HG03060 (cell line): ENCODE results near the gene P2RY6.

Experiments
- ATAC-seq: cut with Tn5 transposase; IDR thresholded peaks from one replicate; pipeline ENCODE4 v1.9.1; 2021; ENCODE audit warnings: low read depth, moderate number of reproducible peaks; ENCODE audit not compliant: unreplicated experiment

The P2RY6 gene

DNA sequence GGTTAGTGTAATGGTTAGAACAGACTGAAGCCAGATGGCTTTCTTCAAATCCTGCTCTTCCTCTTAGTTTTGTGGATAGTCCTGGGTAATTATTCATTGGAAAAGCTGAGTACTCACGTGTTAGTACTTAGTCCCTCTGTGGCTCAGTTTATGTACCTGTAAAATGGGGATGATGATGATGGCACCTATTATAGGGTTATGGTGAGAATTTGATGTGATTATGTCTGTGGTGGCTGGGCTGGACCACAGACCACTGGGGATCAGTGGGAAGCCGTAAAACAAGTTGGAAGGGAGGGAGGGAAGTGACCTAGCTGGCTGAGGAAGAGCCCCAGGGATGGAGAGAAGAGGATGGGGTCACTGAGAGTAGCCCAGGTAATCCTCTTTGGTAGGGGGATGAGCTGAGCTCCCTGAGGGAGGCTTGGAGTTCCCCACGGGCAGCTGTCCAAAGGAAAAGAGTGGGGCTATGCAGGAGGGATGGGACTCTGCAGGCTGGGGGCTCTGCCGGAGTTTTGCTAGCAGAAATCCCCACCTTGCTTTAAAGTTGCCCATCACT, 55.8 kb downstream of the P2RY6 start:
- no peak for ATAC-seq

DNA sequence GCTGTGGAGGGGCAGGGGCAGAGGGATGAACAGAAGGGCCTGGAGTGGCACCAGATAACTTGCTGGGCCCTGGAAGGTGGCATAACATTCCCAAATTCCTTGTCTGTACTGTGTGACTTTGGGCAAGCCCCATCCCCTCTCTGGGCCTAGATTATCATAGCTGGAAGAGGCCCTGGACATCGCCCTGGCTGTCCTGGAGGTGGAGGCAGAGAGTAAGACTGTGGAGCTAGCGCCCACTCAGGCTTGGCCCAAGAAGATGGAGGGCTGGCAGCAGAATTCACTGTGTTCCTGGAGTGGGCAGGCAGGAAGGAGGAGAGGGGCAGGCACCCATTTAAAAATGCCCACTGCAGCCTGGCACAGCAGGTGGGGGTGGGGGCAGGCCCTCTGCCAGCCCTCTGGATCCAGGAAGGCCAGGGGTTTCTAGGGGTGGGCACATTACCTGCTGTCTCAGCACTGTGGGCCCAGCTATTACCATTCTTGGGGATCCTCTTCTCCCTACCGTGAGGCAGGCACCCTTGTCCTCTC, 58.5 kb downstream of the P2RY6 start:
- ATAC-seq: no peak

DNA sequence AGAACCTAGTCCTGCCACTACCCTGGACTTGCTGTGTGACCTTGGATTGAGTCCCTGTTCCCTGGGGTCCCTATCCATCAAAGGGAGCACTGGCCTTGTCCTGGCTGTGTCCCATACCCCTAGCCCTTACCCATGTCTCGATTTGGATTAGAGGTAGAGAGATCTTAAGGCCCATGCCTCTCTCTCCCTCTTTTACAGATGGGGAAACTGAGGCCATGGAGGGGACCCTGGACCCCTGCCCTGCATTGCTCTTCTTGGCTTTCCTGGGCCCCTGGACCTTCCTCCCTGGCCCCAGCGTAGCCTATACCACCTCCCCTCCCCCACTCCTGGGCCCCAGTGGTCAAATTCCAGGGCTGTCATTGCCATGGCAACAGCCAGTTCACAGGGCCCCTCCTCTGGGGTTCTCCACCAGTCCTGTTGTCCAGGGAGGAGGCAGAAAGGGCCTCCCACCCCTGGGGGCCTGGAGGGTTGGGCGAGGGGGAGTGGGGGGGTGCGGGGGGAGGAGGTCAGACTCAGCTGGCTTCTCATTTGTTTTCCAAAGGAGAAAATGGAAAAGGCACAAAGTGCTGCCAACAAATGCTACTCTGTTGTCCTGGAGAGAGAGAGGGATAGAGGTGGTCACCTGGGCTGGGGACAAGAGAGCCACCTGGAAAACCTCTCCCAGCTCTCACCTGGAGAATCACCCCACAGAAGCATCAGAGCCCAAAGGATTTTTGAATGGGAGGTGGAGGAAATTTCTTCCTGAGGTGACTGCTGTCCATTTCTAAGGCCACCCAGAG, 59.2 kb downstream of the P2RY6 start:
- no peak for ATAC-seq

DNA sequence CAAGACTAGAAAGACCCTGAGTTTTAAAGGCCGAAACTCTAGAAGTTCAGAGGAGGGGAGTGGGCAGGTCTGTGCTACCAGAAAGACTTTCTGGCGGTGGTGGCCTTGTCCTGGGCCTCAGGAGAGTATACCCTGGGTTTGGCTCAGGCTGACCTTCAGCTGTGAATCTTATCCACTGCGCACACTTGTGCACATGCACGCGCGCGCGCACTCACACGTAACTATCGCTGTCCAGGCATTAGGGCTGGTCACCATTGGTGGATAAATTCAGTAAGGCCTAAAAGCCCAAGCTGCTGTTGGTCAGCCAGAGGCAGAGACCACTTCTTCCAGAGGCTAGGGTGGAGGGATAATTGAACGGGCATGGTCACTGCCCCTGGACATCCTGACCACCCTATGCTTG, 61.0 kb downstream of the P2RY6 start:
- ATAC-seq: no peak

DNA sequence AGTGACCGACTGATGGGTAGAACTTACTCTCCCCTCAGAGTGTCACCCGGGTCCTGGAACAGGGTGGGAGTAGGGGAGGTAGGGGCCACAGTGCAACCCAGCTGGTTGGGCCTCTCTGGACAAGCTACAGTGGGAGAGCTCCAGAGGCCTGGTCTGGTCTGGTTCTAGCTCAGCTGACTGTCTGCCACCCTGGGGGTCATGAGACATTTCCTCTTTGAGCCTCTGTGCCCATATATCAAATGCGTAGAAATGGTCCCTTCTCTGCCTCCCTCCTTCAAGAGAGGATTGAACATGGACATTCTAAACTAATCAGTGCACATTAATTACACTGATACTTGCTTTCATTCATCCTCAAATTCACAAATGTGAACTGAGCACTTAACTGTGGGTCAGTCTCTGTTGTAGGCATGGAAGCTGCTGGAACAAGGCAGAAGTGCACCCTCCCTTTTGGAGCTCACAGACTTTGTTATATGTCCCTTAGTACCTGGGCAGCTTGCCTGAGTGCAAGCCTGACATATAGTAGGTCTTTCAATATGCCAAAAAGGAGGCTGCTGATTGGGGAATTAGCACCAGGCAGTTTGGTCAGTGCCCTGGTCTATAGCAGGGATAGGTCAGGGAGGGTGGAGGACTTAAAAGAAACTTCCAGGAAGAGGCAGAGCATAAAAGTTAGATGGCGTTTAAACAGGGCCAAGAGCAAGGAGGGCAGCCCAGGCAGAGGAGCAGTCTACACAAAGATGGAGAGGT, 61.7 kb downstream of the P2RY6 start:
- no peak for ATAC-seq

DNA sequence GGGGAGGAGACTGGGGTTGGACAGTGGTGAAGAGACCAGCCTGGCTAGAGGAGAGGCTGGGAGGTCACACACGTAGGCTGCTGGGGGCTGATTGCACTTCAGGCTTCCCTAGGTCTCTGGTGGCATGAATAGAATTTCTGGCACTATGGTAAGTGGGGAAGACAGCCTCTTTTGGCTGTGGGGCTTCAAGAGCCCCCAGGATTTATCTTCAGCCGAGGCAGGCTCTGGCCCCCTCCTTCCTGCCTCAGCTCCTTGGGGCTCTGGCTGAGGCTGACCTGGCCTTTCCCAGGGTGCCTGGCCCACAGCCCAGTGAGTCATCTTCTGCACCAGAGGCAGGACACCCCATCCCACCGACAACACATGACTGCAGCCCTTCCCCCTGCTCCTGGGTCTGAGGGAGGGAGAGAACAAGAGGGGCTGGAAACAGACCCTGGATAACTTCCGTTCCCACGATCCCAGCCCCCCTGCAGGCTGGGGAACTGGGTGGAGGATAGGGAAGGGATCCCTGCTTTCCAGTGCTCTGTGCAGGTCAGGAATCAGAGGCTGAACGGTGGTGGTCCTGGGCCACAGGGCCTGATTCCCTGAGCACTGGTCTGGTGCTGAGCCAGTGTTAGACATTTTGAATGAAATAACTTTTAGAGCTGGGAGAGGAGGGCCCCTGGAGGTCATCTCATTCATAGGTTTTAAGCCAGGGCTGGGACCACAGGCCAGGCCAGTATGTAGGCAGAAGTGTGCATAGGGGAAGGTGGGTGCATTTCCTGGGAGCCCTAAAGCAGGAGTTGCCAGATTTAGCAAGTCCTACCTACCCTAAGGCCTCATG, 62.5 kb downstream of the P2RY6 start:
- no peak for ATAC-seq

DNA sequence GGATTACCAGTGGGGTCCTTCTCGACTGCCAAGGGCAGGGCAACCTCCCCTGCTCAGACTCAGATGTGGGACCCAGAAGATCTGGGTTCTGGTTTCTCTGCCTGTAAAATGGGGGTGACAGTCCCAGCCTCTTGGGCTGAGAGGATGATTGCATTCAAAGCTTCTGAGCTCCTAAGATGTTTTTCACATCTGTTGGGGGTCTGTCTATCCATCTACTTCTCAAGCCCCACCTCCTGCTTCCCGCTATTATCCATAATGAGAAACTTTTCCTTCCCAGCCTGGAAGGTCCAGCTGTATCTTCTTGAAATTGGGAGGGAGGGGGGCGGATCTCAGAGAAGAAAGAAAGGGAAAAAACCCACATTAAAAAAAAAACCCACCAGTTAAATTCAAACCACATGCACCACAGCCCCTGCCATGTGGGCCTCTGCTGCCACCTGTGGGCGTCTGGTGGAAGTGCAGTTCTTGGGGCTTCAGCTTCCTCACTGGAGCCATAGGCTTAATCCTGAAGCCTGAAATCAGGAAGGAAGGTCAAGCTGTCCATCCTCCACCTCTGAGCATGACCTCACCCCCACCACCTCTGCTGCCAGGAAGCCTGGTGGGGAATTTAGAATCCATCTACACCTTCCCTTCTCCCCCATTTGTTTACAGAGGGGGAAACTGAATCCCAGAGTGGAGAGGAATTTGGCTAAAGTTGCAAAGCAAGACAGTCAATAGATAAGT, 63.2 kb downstream of the P2RY6 start:
- no peak for ATAC-seq

DNA sequence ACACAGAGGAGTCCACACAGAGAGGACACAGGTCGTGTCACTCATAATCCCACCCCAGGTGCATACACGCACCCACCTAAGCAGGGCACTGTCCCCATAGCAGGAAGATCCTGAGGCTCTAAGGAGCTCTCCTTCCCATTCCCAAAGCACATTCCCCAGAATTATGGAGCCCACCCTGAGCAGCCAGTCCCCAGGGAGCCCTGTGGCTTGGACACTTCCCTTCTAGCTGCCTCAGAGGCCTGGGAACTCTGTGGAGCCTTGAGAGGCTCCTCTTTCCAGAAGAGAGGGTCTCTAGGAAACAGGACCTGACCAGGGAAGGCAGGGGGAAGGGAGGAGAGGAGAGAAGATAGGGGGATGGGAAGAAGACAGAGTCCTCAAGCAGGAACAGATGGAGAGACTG, 65.7 kb downstream of the P2RY6 start:
- no peak for ATAC-seq

DNA sequence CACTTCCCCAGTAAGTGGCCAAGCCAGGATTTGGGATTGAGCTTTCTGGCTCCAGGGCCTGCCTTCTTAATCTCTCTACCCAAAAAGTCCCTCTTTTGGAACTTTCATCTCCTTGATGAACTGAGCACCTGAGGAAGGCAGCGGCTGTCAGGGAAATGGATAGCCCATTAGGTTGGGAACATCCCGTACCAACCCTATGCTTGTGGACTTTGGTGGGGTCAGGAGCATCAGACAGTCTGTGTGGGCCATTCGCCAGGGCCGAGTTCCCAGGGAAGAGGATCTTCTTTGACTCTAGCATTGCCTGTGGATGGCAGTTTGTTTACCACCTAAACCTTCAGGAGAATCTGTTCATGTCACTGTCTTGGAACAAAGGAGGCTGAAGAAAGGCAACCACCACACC, 66.1 kb downstream of the P2RY6 start:
- ATAC-seq: no peak

DNA sequence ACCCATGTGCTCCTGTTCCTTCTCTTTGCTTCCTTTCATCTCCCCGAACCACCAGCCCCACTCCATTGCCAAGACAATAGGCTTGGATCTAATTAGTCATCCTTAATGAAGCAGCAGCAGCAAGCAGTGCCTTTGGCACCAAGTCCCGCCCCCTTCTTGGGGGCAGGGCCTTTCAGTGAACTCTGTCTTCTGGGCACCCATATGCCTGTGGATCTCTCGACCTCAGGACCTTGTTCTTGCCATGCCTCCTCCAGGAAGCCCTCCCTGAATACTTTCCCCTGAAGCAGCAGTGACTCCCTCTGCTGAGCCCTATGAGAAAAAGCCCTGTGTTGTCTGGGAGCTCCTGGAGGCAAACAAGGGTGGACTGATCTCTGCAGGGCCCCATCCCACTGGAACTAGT, 68.0 kb downstream of the P2RY6 start:
- ATAC-seq: no peak

DNA sequence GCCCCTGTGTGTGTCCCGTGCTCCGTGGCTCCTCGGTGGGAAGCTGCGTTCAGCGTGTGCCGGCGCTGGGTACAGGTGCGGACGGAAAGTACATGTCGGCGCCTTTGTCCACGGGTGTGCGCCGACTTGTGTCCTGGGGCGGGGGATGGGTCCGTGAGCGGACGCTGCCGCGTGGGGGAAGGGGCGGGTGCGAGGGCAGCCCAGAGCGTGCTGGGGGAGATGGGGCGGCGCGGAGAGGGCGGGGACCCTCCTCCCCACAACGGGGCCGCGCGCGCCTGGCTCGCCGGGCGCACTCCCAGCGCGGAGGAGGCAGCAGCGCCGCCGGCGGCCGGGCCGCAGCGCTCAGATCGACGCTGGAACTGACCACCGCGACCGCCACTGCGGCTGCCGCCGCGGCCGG, 70.5 kb downstream of the P2RY6 start:
- no peak for ATAC-seq

DNA sequence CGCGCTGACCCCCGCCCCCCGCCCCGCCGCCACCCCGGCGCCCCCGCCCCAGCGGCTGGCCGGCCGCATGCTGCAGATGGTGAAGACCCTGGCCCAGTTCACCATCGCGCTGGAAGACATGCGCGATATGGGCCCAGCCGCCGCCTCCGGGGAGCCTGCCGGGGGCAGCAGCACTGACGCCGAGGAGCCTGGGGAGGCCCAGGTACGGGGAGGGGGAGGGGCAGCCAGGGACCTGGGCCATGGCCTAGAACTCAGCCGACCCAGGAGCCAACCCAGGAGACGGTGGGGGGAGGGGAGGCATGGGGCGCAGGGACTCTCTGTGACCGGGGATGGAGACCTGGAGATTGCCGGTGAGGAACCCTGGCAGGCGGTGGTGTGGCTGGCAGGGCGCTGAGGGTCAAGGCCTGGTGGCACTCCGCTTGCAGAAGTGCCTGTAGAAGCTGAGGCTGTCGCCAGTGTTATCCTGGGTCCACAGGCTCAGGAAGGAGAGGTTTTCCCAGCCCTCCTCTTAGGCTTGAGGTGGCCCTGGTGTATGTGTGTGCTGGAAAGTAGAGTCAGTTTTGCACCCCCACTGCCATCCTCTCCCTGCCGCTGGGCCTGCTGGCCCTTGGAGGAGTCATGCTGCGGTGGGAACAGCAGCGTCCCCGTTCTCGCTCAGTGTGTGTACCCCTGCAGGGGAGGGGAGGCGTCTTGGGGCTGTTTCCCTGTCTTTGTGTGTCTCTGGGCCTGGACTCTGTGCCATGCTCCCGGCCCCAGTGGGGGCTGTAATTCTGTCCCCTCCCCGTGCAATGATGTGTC, 71.1 kb downstream of the P2RY6 start:
- no peak for ATAC-seq

DNA sequence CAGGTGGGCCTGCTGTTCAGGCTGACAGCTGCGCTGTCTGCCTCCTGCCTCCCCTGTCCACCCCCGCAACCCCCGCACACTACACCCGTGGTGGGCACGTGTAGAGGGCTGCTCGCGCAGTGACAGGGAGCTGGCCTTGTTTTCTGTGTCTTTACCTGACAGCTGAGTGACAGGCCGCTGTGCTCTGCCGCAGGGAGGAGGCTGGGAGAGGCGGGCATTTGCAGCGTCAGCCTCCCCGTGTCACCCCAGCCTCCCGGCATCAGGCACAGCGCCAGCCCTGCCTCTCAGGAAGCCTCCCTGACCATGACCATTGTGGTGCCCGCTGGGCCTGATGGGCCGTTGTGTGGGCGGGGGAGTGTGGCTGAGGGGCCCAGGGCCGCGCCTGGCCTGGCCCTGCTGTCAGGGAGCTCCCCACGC, 72.1 kb downstream of the P2RY6 start:
- no peak for ATAC-seq

DNA sequence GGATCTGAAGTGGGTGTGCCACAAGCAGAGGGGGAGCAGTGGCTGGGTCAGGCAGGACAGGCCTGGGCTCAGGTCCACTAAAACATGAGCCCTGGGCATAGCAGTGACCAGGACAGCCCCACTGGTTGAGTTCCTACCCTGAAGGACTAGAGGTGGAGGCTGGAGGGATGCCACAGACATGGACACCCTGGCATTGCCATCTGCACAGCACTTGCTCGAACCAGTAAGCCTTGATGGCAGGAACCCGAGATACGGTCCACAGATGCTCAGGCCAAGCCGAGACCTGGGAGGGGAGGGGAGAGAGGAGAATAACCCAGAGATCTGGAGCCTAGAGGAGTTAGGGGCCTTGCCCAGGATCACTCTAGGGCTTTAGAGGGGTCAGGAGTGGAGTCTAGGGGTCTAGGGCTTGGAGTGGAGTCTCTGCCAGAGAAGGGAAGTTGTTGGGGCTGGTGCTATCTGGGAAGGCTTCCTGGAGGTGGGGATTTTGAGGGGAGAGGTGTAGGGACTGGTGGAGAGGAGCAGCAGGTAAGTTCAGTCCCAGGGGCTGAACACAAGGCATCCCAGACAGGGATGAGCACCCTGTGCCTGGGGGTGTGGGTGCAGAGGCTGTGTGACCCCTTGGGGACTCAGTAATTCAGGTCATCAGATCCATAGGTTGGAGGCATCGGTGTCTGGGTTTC, 73.5 kb downstream of the P2RY6 start:
- ATAC-seq: no peak

DNA sequence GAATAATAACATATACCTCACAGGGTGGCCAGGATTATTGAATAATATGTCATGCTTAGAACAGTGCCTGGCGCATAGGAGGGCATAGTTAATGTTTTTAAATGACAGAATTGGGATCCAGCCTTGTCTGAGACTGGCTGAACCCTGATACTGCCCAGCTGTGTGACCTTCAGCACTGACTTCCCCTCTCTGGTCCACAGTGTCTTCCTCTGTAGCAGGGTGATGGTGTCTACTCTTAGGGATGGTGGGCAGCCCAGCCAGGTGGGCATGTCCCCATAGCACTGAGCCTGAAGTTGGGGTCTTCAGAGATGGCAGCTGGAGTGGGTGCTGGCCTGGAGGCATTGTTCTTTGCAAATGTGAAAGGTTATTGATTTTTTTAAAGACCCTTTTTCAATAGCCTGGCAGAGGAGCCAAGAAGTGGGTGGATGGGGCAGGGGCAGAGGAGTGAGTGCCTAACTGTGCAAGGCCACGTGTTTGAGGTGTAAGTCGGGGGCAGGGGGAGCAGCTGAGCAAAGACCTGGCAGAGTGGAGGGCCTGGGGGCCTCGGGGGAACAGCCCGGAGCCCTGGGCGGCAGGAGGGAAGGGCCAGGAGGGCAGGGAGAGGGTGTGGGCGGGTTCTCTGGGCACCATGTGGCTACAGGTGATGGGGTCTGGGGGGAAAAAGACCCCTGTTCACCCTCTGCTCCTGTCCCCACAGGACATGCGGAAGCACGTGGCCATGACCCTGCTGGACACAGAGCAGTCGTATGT, 74.2 kb downstream of the P2RY6 start:
- no peak for ATAC-seq

DNA sequence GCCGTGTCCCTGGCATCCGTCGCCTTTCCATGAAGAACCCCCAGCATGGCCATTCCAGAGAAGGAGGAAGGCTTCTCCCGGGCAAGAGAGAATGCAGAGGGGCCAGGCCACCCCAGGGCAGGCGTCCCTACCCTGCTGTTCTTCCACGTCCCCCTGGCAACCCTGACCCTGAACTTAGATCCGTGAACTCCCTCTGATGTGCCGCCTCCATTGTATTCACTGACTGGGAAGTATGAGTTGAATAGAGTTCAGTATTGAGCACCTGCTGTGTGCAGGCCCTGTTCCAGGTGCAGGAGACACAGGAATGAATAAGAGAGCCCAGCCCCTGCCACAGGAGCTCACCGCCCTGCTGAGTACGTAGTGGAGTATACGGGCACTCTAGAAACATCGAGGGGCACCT, 74.9 kb downstream of the P2RY6 start:
- no peak for ATAC-seq
